ENCODE data around the gene MTCL3.

The MTCL3 gene

GRCh38 chr6:127489248-127489647, 29.9 kb downstream of the MTCL3 start:
- POLR2A ChIA-PET (ENCODE audit: low non-redundant PET), result no interaction called here

DNA sequence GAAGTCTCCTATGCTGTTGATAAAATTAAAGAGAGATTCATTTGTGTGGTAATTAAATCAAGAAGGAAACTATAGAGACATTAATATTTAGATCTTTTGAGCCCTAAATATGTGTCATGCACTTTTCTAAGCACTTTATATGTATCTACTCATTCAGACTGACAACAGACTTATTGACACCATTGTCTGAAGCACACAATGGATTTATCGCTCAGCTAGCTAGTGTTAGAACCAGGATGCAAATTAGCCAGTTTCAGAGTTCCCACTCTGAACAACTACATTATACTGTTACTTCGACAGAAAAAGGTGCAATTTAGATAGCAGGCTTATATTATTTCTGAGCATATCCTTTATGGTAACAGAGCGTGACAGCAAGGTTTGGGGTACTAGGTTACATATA, 32.2 kb downstream of the MTCL3 start:
- TF ChIP-seq, protein P1, sequence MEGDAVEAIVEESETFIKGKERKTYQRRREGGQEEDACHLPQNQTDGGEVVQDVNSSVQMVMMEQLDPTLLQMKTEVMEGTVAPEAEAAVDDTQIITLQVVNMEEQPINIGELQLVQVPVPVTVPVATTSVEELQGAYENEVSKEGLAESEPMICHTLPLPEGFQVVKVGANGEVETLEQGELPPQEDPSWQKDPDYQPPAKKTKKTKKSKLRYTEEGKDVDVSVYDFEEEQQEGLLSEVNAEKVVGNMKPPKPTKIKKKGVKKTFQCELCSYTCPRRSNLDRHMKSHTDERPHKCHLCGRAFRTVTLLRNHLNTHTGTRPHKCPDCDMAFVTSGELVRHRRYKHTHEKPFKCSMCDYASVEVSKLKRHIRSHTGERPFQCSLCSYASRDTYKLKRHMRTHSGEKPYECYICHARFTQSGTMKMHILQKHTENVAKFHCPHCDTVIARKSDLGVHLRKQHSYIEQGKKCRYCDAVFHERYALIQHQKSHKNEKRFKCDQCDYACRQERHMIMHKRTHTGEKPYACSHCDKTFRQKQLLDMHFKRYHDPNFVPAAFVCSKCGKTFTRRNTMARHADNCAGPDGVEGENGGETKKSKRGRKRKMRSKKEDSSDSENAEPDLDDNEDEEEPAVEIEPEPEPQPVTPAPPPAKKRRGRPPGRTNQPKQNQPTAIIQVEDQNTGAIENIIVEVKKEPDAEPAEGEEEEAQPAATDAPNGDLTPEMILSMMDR (conservative IDR thresholded peaks at IDR 0.05; ENCODE audit: low read depth), result no peak

More at GRCh38 chr6:127489248-127489647, 29.9 kb downstream of the MTCL3 start:
- H3K27ac ChIP-seq, result no peak overlapping the region
- no peak for DNase-seq (ENCODE audit: low spot score)
- CTCF ChIA-PET, result no interaction called here
- TF ChIP-seq, protein P1 (conservative IDR thresholded peaks at IDR 0.05; ENCODE audit: low read depth), result no peak

GRCh38 chr6:127484212-127484863, 34.8 kb downstream of the MTCL3 start:
- ChIA-PET POLR2A (ENCODE audit: low non-redundant PET) (no interaction called here), CTCF (no interaction called here)
- TF ChIP-seq, protein P1 (conservative IDR thresholded peaks at IDR 0.05; ENCODE audit: low read depth), result no peak
- H3K27ac ChIP-seq, result no peak overlapping the region
- DNase-seq (ENCODE audit: low spot score), result peak; percentile 8

More for the DNA sequence above, 32.2 kb downstream of the MTCL3 start:
- POLR2A ChIA-PET (ENCODE audit: low non-redundant PET), result no interaction called here
- CTCF ChIA-PET, result no interaction called here
- no peak for DNase-seq (ENCODE audit: low spot score)
- H3K27ac ChIP-seq, result no peak overlapping the region

- H3K27ac ChIP-seq, result no peak overlapping the region
- DNase-seq (ENCODE audit: low spot score), result no peak
- TF ChIP-seq, protein P1 (conservative IDR thresholded peaks at IDR 0.05; ENCODE audit: low read depth), result no peak
- POLR2A ChIA-PET (ENCODE audit: low non-redundant PET), result no interaction called here
- CTCF ChIA-PET, result no interaction called here
Observed at GRCh38 chr6:127483399-127484055, 35.6 kb downstream of the MTCL3 start.

- CTCF ChIA-PET, result interaction anchor here (0.6 kb wide), 2 partner anchors 18 to 28 kb away, joined by 3 read pairs; no protein-coding TSS in a partner anchor
- TF ChIP-seq, protein P1 (conservative IDR thresholded peaks at IDR 0.05; ENCODE audit: low read depth), result no peak
- POLR2A ChIA-PET (ENCODE audit: low non-redundant PET), result no interaction called here
- no peak for DNase-seq (ENCODE audit: low spot score)
- no peak overlapping the region for H3K27ac ChIP-seq
Observed at GRCh38 chr6:127482325-127482724, 36.8 kb downstream of the MTCL3 start.

- H3K27ac ChIP-seq, result no peak overlapping the region
- DNase-seq (ENCODE audit: low spot score), result no peak
- TF ChIP-seq, protein P1 (conservative IDR thresholded peaks at IDR 0.05; ENCODE audit: low read depth), result no peak
- ChIA-PET POLR2A (ENCODE audit: low non-redundant PET) (no interaction called here), CTCF (interaction anchor here (0.6 kb wide), 3 partner anchors 18 to 237 kb away, joined by 3 read pairs; no protein-coding TSS in a partner anchor)
Observed at GRCh38 chr6:127481628-127482027, 37.5 kb downstream of the MTCL3 start.

Data from RWPE1 (cell line).